Esophagus squamous epithelium (tissue), 5 donors: ENCODE measurements around the gene TEX51. TPM values are rescaled to one million over a fixed set of nuclear protein-coding genes. Genes with fewer than 3 reads are reported as not detected.

Experiments used
- DNase-seq: peaks from one replicate; lab custom pipeline; 2025; lab: John Stamatoyannopoulos, UW
- H3K27ac ChIP-seq, 4 donors: fragments of 200-600 bp; sonication (generic); one replicate each; pipeline ENCODE4 v1.5.1; 2016 to 2019; ENCODE audit warnings: mild to moderate bottlenecking in 1 of 4
- H3K27me3 ChIP-seq, 4 donors: fragments of 200-600 bp; sonication (generic); 1 replicate in 3 of 4; 2 replicates in 1 of 4; pipeline versions ENCODE4 v1.5.1 to v1.6.0; 2017 to 2021; ENCODE audit warnings: antibody characterized with exemption in 1 of 4
- H3K36me3 ChIP-seq, 3 donors: fragments of 200-600 bp; sonication (generic); one replicate each; pipeline ENCODE4 v1.5.1; 2016 to 2019
- H3K4me1 ChIP-seq, 3 donors: fragments of 200-600 bp; sonication (generic); one replicate each; pipeline ENCODE4 v1.5.1; 2017 to 2019
- H3K4me3 ChIP-seq, 4 donors: fragments of 200-600 bp; sonication (generic); 1 replicate in 3 of 4; 2 replicates in 1 of 4; pipeline ENCODE4 v1.5.1; 2016 to 2019; ENCODE audit warnings: mild to moderate bottlenecking in 2 of 4, moderate library complexity in 1 of 4
- H3K9me3 ChIP-seq, 3 donors: fragments of 200-600 bp; sonication (generic); one replicate each; pipeline ENCODE4 v1.5.1; 2016 to 2019
- CTCF ChIP-seq, 6 experiments: fragments of 450-650 bp in 4 of 6; fragments of 200-600 bp in 2 of 6; sonication (generic) in 2 of 6; IDR thresholded peaks; one replicate each; pipeline ENCODE4 v1.5.1; 2016 to 2019; ENCODE audit warnings: antibody characterized with exemption in 6 of 6, mild to moderate bottlenecking in 4 of 6, moderate library complexity in 4 of 6
- POLR2A ChIP-seq, 4 donors: fragments of 450-650 bp; IDR thresholded peaks; one replicate each; pipeline ENCODE4 v1.6.1; 2017; ENCODE audit warnings: antibody characterized with exemption in 4 of 4, mild to moderate bottlenecking in 4 of 4, moderate library complexity in 3 of 4
- WGBS, 2 donors: methylation state at CpG; one replicate each; pipeline ENCODE4 v1.1.5; 2018; 5-methylcytosine and 5-hydroxymethylcytosine counted together
- intact Hi-C: fragments of 100-400 bp; cut with DNase I; formaldehyde crosslinking; loops from one replicate; pipeline ENCODE4 v1.15.0; 2022
- total RNA-seq, 4 donors: library from RNA; depleted of rRNA; stranded (reverse); fragments of >200 nt; gene quantifications; one replicate each; pipeline ENCODE4 v1.1.0, GENCODE V29; 2016
- donor health status: DM: yes; HTN: yes; CAD: no.

TEX51 gene
- total RNA-seq, 4 donors from 2014 or later: not detected

GRCh38 chr2:126862730-126863129 lies 36.0 kb upstream of the TEX51 start:
- no peak for DNase-seq
- H3K27ac ChIP-seq: no peak overlapping the region
- intact Hi-C loops: no loop called here
- no peaks in the 10 kb centered on the region for H3K36me3 ChIP-seq
- H3K27me3 ChIP-seq: no peaks in the 10 kb centered on the region
- H3K4me1 ChIP-seq: no peaks in the 10 kb centered on the region
- H3K4me3 ChIP-seq: no peak overlapping the region
- no peaks in the 10 kb centered on the region for H3K9me3 ChIP-seq
- TF ChIP-seq POLR2A (IDR thresholded peaks at IDR 0.05) (no peak), CTCF (IDR thresholded peaks at IDR 0.05) (no peak)
- whole genome bisulfite sequencing, 2 donors: no CpG with 5 or more reads among the region's 1 CpG

- WGBS, 2 donors: 46% methylated on average over 4 to 5 of the region's 5 CpGs
Observed at GRCh38 chr2:126863336-126864015, 35.2 kb upstream of the TEX51 start.

GRCh38 chr2:126864861-126865260 lies 33.8 kb upstream of the TEX51 start:
- H3K9me3 ChIP-seq: no peaks in the 10 kb centered on the region
- DNase-seq: no peak
- no peak overlapping the region for H3K27ac ChIP-seq
- whole genome bisulfite sequencing, 2 donors: 49 to 61% methylated on average over 3 of the region's 3 CpGs
- H3K36me3 ChIP-seq: no peaks in the 10 kb centered on the region
- TF ChIP-seq POLR2A (IDR thresholded peaks at IDR 0.05) (no peak), CTCF (IDR thresholded peaks at IDR 0.05) (no peak)
- H3K4me1 ChIP-seq: no peaks in the 10 kb centered on the region
- no peaks in the 10 kb centered on the region for H3K27me3 ChIP-seq
- intact Hi-C loops: no loop called here
- no peak overlapping the region for H3K4me3 ChIP-seq

More at GRCh38 chr2:126863336-126864015, 35.2 kb upstream of the TEX51 start:
- no peak for DNase-seq
- H3K4me3 ChIP-seq: no peak overlapping the region
- H3K27ac ChIP-seq: no peak overlapping the region
- intact Hi-C loops: no loop called here
- H3K36me3 ChIP-seq: no peaks in the 10 kb centered on the region
- H3K9me3 ChIP-seq: no peaks in the 10 kb centered on the region
- H3K27me3 ChIP-seq: no peaks in the 10 kb centered on the region
- H3K4me1 ChIP-seq: no peaks in the 10 kb centered on the region
- no peak for TF ChIP-seq CTCF (IDR thresholded peaks at IDR 0.05)
- no peak for TF ChIP-seq POLR2A (IDR thresholded peaks at IDR 0.05)

- Histone ChIP-seq H3K4me1 (no peaks in the 10 kb centered on the region), H3K36me3 (no peaks in the 10 kb centered on the region), H3K27me3 (no peaks in the 10 kb centered on the region), H3K27ac (no peak overlapping the region), H3K4me3 (no peak overlapping the region), H3K9me3 (no peaks in the 10 kb centered on the region)
- intact Hi-C loops: no loop called here
- 90 to 96% methylated on average over 3 of the region's 4 CpGs for WGBS, 2 donors
- no peak for DNase-seq
- TF ChIP-seq CTCF (IDR thresholded peaks at IDR 0.05) (no peak), POLR2A (IDR thresholded peaks at IDR 0.05) (no peak)
Observed at GRCh38 chr2:126866451-126866850, 32.2 kb upstream of the TEX51 start.

DNA sequence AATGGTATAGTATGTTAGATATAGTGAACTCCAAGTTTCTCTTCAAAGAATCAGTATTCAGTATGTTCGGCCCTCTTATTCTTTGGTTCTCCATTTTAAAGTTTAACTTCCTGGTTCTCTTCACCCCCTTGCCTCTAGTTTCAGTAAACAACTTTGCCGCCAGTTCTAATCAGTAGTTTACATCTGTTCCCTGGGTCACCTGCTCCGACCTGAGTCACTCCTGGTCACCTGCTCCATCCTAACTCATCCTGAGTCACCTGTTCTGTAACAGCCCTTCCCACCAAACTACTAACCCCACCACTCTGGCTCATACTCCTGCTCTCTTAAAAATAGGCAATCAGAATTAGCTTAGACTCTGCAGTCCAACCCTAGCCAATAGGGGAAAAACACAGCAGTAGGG lies 23.7 kb upstream of the TEX51 start:
- TF ChIP-seq POLR2A (IDR thresholded peaks at IDR 0.05) (no peak), CTCF (IDR thresholded peaks at IDR 0.05) (no peak)
- 64 to 69% methylated on average over 3 of the region's 3 CpGs for WGBS, 2 donors
- H3K4me3 ChIP-seq: no peak overlapping the region
- peaks cover 0 to 24% (median 4%) of the 10 kb centered on the region in 3 donors for H3K9me3 ChIP-seq
- no peak overlapping the region for H3K27ac ChIP-seq
- no peaks in the 10 kb centered on the region for H3K36me3 ChIP-seq
- intact Hi-C loops: no loop called here
- H3K27me3 ChIP-seq: no peaks in the 10 kb centered on the region
- no peaks in the 10 kb centered on the region for H3K4me1 ChIP-seq
- DNase-seq: no peak
